ENCODE measurements around the gene GDPD1.

DNA sequence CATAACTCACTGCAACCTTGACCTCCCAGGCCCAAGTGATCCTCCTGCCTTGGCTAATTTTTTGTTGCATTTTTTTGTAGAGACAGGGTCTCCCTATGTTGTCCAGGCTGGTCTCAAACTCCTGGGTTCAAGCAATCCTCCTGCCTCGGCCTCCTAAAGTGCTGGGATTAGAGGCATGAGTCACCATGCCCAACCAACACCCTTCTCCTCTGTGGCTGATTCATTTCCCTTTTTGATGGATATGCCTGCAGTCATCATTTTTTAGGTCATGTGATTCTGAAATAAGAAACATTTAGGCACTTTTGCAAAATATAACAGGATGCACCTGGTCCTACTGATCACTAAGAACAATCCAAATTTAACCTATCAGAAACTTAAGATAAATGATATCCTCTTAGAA, 67.1 kb downstream of the GDPD1 start:
- TF ChIP-seq, protein P1, sequence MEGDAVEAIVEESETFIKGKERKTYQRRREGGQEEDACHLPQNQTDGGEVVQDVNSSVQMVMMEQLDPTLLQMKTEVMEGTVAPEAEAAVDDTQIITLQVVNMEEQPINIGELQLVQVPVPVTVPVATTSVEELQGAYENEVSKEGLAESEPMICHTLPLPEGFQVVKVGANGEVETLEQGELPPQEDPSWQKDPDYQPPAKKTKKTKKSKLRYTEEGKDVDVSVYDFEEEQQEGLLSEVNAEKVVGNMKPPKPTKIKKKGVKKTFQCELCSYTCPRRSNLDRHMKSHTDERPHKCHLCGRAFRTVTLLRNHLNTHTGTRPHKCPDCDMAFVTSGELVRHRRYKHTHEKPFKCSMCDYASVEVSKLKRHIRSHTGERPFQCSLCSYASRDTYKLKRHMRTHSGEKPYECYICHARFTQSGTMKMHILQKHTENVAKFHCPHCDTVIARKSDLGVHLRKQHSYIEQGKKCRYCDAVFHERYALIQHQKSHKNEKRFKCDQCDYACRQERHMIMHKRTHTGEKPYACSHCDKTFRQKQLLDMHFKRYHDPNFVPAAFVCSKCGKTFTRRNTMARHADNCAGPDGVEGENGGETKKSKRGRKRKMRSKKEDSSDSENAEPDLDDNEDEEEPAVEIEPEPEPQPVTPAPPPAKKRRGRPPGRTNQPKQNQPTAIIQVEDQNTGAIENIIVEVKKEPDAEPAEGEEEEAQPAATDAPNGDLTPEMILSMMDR (IDR thresholded peaks at IDR 0.05; ENCODE audit: low read depth, low read length): no peak
- no peak for TF ChIP-seq EZH2phosphoT487 (IDR thresholded peaks at IDR 0.05; ENCODE audit: low read depth)

All from OCI-LY3 (cell line).